Type B pancreatic cell (in vitro differentiated cells): ENCODE results near the gene NOP16. TPM values are rescaled to one million over a fixed set of nuclear protein-coding genes. Genes with fewer than 3 reads are reported as not detected.

Experiments
- DNase-seq: peaks from one replicate; pipeline ENCODE4 v3.0.0; 2021; ENCODE audit warnings: mixed read lengths; ENCODE audit not compliant: unreplicated experiment; ENCODE audit errors: extremely low spot score
- H3K27ac Mint-ChIP-seq: 2 replicates; pipeline ENCODE4 v1.8.0; 2021; ENCODE audit warnings: mild to moderate bottlenecking, mixed read lengths
- H3K27me3 Mint-ChIP-seq: 2 replicates; pipeline ENCODE4 v1.8.0; 2021; ENCODE audit warnings: mixed read lengths
- H3K36me3 Mint-ChIP-seq: 2 replicates; pipeline ENCODE4 v1.8.0; 2021; ENCODE audit warnings: mixed read lengths
- H3K4me1 Mint-ChIP-seq: one replicate; pipeline ENCODE4 v1.8.0; 2021; ENCODE audit warnings: mixed read lengths; ENCODE audit not compliant: unreplicated experiment
- H3K4me3 Mint-ChIP-seq: 2 replicates; pipeline ENCODE4 v1.8.0; 2021; ENCODE audit warnings: mild to moderate bottlenecking, mixed read lengths
- H3K9me3 Mint-ChIP-seq: 2 replicates; pipeline ENCODE4 v1.8.0; 2021; ENCODE audit warnings: mixed read lengths
- microRNA-seq: library from miRNA; unstranded; fragments of <30 nt; microRNA quantifications from one replicate; pipeline ENCODE4, GENCODE V29; 2020
- total RNA-seq: library from RNA; stranded (reverse); gene quantifications from 2 replicates; pipeline ENCODE4 v1.2.1, GENCODE V29; 2021; ENCODE audit warnings: low replicate concordance
- TF ChIP-seq, protein P1 (sequence below): fragments of 200-600 bp; sonication (generic); conservative IDR thresholded peaks from 2 replicates; pipeline ENCODE4 v1.5.0; 2021; ENCODE audit warnings: antibody characterized with exemption, mild to moderate bottlenecking

Gene NOP16
- total RNA-seq, 1 donor from 2014 or later, result 42.5 TPM

DNA sequence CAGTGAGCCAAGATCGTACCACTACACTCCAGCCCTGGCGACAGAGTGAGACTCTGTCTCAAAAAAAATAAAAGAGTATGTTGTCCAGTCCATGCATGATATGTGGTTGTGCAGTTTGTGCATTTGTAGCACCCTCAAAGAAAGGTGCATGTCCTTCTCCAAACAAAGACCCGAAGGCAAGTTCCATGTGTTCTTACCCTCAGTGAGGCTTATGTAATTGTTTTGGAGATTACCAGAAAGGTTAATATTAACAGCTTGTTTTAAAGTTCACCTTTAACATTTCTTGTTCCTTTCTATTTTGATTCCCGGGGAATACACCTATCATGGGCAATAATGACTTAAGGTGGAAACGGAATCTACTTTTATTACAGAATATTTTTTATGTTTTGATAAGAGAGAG lies 49.1 kb downstream of the NOP16 start:
- Mint-ChIP-seq H3K4me3 (no peak overlapping the region), H3K36me3 (peaks cover 23% of the 10 kb centered on the region), H3K9me3 (no peaks in the 10 kb centered on the region), H3K27me3 (no peaks in the 10 kb centered on the region), H3K27ac (no peak overlapping the region), H3K4me1 (no peaks in the 10 kb centered on the region)
- no peak for DNase-seq
- TF ChIP-seq, protein P1, sequence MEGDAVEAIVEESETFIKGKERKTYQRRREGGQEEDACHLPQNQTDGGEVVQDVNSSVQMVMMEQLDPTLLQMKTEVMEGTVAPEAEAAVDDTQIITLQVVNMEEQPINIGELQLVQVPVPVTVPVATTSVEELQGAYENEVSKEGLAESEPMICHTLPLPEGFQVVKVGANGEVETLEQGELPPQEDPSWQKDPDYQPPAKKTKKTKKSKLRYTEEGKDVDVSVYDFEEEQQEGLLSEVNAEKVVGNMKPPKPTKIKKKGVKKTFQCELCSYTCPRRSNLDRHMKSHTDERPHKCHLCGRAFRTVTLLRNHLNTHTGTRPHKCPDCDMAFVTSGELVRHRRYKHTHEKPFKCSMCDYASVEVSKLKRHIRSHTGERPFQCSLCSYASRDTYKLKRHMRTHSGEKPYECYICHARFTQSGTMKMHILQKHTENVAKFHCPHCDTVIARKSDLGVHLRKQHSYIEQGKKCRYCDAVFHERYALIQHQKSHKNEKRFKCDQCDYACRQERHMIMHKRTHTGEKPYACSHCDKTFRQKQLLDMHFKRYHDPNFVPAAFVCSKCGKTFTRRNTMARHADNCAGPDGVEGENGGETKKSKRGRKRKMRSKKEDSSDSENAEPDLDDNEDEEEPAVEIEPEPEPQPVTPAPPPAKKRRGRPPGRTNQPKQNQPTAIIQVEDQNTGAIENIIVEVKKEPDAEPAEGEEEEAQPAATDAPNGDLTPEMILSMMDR, result no peak

DNA sequence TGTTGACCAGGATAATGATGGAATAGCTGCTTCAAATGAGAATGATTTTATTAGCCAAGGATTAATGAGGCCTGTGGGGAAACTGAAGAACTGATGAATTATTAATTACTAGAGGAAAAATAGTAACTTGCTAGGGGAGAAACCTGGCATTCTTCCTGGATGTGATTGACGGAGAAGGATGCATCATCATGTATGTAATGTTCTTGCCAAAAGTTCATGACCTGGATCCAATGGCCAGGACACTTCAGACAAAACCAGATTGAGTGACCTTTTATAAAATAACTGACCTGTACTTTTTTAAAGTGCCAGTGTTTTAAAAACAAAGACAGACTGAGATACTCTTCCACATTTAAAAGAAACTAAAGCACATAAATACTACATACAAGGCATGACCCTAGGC lies 50.5 kb downstream of the NOP16 start:
- H3K27me3 Mint-ChIP-seq, result no peaks in the 10 kb centered on the region
- peaks cover 24% of the 10 kb centered on the region for H3K36me3 Mint-ChIP-seq
- TF ChIP-seq, protein P1, result no peak
- peaks cover 5% of the 10 kb centered on the region for H3K9me3 Mint-ChIP-seq
- H3K4me1 Mint-ChIP-seq, result no peaks in the 10 kb centered on the region
- no peak overlapping the region for H3K27ac Mint-ChIP-seq
- DNase-seq, result no peak
- no peak overlapping the region for H3K4me3 Mint-ChIP-seq

DNA sequence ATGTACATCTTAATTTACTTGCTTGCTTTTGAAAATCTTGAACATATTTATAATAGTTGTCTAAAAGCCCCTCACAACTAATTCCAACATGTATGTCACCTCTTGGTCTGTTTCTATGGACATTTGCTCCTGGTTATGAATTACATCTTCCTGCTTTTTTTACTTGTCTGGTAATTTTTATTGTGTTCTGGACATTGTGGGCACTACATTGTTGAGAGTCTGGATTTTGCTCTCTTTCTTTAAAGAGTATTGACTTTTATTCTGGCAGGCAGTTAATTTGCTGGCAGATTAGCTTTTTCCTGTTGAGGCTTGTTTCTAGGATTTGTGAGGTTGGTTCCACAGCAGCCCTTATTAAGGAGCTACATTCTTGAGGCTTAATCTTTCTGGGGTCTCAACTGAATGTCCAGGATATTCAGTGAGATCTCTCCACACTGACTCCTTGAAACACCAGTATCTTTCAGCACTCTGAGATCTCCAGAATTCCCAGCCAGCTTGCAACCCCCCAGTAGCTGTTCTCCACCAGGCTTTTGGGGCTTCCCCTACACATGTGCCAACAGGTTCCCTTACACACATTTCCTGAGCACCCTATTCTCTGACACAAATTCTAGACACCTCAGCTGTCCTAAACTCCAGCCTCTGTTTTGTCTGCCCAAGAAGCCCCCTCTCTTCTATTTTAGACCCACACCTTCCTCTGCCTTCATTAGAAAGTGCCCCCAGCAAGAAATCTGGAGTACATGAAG lies 54.2 kb downstream of the NOP16 start:
- no peak for DNase-seq
- Mint-ChIP-seq H3K4me3 (no peak overlapping the region), H3K9me3 (peaks cover 5% of the 10 kb centered on the region), H3K27ac (no peak overlapping the region), H3K36me3 (peaks cover 19% of the 10 kb centered on the region), H3K27me3 (no peaks in the 10 kb centered on the region), H3K4me1 (no peaks in the 10 kb centered on the region)
- TF ChIP-seq, protein P1, result no peak

Small RNAs within 50 kb of the gene (microRNA-seq; reads per million reads assigned to microRNA genes)
- 6.6 reads per million, percentile 25 among the genes with 10 or more reads in this experiment for gene MIR1271

Other genes with a start within 250 kb of the NOP16 start
- gene SIMC1, start 150.2 kb downstream of the NOP16 start, total RNA-seq, result 15.2 and 34.0 TPM in 2 replicates
- gene KIAA1191, start 26.8 kb downstream of the NOP16 start, total RNA-seq, result 82.0 and 88.0 TPM in 2 replicates
- 12.4 and 23.4 TPM in 2 replicates for gene ARL10, start 23.1 kb downstream of the NOP16 start, total RNA-seq
- 88.3 and 118 TPM in 2 replicates for gene HIGD2A, start 153 bp upstream of the NOP16 start, total RNA-seq
- 38.1 and 71.3 TPM in 2 replicates for gene CLTB, start 27.9 kb upstream of the NOP16 start, total RNA-seq
- gene FAF2, start 59.8 kb upstream of the NOP16 start, total RNA-seq, result 42.0 and 46.5 TPM in 2 replicates
- gene RNF44, start 148.8 kb upstream of the NOP16 start, total RNA-seq, result 85.8 and 103 TPM in 2 replicates
- gene CDHR2, start 160.7 kb upstream of the NOP16 start, total RNA-seq, result 4.1 TPM in 2 replicates
- gene GPRIN1, start 221.6 kb upstream of the NOP16 start, total RNA-seq, result 3.3 and 6.0 TPM in 2 replicates
- gene SNCB, start 241.9 kb upstream of the NOP16 start, total RNA-seq, result 0.97 TPM in 1 of 2 replicates, not detected in the other
- gene EIF4E1B, start 242.1 kb upstream of the NOP16 start, total RNA-seq, result not detected in 2 replicates